Stimulated activated CD4-positive, alpha-beta T cell treated with anti-CD3 and anti-CD28 coated beads, Interleukin-12 subunit alpha, Interleukin-12 subunit beta, amount 100 ng/mL, for 48 hours (primary cell): ENCODE results near the gene STK32A.

Source experiments
- DNase-seq, 3 donors: peaks; one replicate each; pipeline ENCODE4 v3.0.0-alpha.2; 2020; ENCODE audit warnings: low read depth in 2 of 3, low spot score in 1 of 3

Gene STK32A

GRCh38 chr5:147390654-147391225 is 155.9 kb downstream of the STK32A start:
- DNase-seq = no peak

- no peak for DNase-seq
Observed at GRCh38 chr5:147391781-147392180, 157.0 kb downstream of the STK32A start.

GRCh38 chr5:147393874-147394672 is 159.2 kb downstream of the STK32A start:
- DNase-seq = no peak

GRCh38 chr5:147396070-147396823 is 161.4 kb downstream of the STK32A start:
- no peak for DNase-seq

- no peak for DNase-seq
Observed at GRCh38 chr5:147397616-147398015, 162.8 kb downstream of the STK32A start.

GRCh38 chr5:147398860-147399259 is 164.0 kb downstream of the STK32A start:
- no peak for DNase-seq

GRCh38 chr5:147400126-147400809 is 165.4 kb downstream of the STK32A start:
- DNase-seq = no peak

GRCh38 chr5:147400881-147401280 is 166.1 kb downstream of the STK32A start:
- no peak for DNase-seq

- DNase-seq = no peak
Observed at GRCh38 chr5:147403651-147404640, 169.1 kb downstream of the STK32A start.

GRCh38 chr5:147404706-147405105 is 169.9 kb downstream of the STK32A start:
- DNase-seq = no peak

GRCh38 chr5:147406636-147407035 is 171.8 kb downstream of the STK32A start:
- no peak for DNase-seq

GRCh38 chr5:147407094-147407681 is 172.4 kb downstream of the STK32A start:
- no peak for DNase-seq

- no peak for DNase-seq
Observed at GRCh38 chr5:147408980-147409379, 174.2 kb downstream of the STK32A start.

GRCh38 chr5:147410496-147411358 is 175.9 kb downstream of the STK32A start:
- DNase-seq = no peak

GRCh38 chr5:147411359-147412319 is 176.8 kb downstream of the STK32A start:
- DNase-seq = no peak

GRCh38 chr5:147412561-147412960 is 177.7 kb downstream of the STK32A start:
- no peak for DNase-seq

- no peak for DNase-seq
Observed at GRCh38 chr5:147413266-147413665, 178.4 kb downstream of the STK32A start.

- DNase-seq = no peak
Observed at GRCh38 chr5:147415651-147416050, 180.8 kb downstream of the STK32A start.
